WTC11 (cell line): ENCODE data around the gene DTWD2.

ENCODE experiments used
- CREB1 ChIP-seq: sonication (generic); formaldehyde crosslinking; IDR thresholded peaks from 2 replicates; pipeline ENCODE4 v1.8.0; 2023; ENCODE audit warnings: mild to moderate bottlenecking, missing genetic modification reagents
- NR1H2 ChIP-seq: sonication (generic); formaldehyde crosslinking; IDR thresholded peaks from 2 replicates; pipeline ENCODE4 v1.9.0; 2021; ENCODE audit warnings: mild to moderate bottlenecking, moderate library complexity, missing genetic modification reagents
- OVOL2 ChIP-seq: fragments of 250-450 bp; sonication (Bioruptor Pico); IDR thresholded peaks from 2 replicates; pipeline ENCODE4 v1.9.0; 2021; ENCODE audit warnings: mild to moderate bottlenecking, borderline replicate concordance
- SP1 ChIP-seq: sonication (generic); formaldehyde crosslinking; conservative IDR thresholded peaks from 2 replicates; pipeline ENCODE4 v1.8.1; 2022; ENCODE audit warnings: missing genetic modification reagents
- TF ChIP-seq, protein P1 (sequence below): fragments of 200-600 bp; IDR thresholded peaks from 2 replicates; pipeline ENCODE4 v1.8.0; 2022; ENCODE audit warnings: antibody characterized with exemption
- TF ChIP-seq, protein P2 (sequence below): sonication (generic); formaldehyde crosslinking; IDR thresholded peaks from 2 replicates; pipeline ENCODE4 v1.8.1; 2023; ENCODE audit warnings: mild to moderate bottlenecking, moderate library complexity, missing genetic modification reagents
- TF ChIP-seq, protein P3 (sequence below): sonication (generic); formaldehyde crosslinking; IDR thresholded peaks from 2 replicates; pipeline ENCODE4 v1.8.1; 2023; ENCODE audit warnings: mild to moderate bottlenecking, missing genetic modification reagents
- TF ChIP-seq, protein P4 (sequence below): sonication (generic); formaldehyde crosslinking; IDR thresholded peaks from 2 replicates; pipeline ENCODE4 v1.8.0; 2023; ENCODE audit warnings: missing genetic modification reagents
- TF ChIP-seq, protein P5 (sequence below): sonication (generic); formaldehyde crosslinking; IDR thresholded peaks from 2 replicates; pipeline ENCODE4 v1.8.1; 2022; ENCODE audit warnings: mild to moderate bottlenecking, missing genetic modification reagents, moderate library complexity, borderline replicate concordance
- TF ChIP-seq, protein P6 (sequence below): fragments of 250-450 bp; sonication (Bioruptor Pico); IDR thresholded peaks from 2 replicates; pipeline ENCODE4 v1.9.0; 2021; ENCODE audit warnings: mild to moderate bottlenecking
- TF ChIP-seq, protein P7 (sequence below): sonication (generic); formaldehyde crosslinking; IDR thresholded peaks from 2 replicates; pipeline ENCODE4 v1.8.1; 2022; ENCODE audit warnings: low read depth, missing genetic modification reagents, borderline replicate concordance
- TF ChIP-seq, protein P8 (sequence below): sonication (generic); formaldehyde crosslinking; IDR thresholded peaks from 2 replicates; pipeline ENCODE4 v1.8.1; 2023; ENCODE audit warnings: mild to moderate bottlenecking, missing genetic modification reagents, moderate library complexity

DNA sequence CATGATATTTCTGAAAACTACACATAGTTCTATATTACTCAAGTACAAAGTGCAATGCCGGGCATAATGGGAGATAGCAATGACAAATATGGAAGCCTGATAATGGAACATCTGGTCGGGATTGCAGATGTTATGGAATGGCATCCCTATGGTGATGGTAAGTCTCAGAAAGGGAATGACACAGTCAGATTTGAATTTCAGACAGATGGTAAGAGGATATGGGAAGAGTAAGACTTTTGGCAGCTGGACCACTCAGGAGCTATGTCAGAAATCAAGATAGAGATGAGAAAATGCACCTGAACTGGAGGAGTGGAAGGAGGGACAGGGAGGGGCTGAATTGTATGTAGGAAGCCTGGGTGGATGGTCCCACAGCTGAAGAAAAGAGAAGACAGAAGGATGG lies 200.0 kb downstream of the DTWD2 start:
- TF ChIP-seq, protein P1, sequence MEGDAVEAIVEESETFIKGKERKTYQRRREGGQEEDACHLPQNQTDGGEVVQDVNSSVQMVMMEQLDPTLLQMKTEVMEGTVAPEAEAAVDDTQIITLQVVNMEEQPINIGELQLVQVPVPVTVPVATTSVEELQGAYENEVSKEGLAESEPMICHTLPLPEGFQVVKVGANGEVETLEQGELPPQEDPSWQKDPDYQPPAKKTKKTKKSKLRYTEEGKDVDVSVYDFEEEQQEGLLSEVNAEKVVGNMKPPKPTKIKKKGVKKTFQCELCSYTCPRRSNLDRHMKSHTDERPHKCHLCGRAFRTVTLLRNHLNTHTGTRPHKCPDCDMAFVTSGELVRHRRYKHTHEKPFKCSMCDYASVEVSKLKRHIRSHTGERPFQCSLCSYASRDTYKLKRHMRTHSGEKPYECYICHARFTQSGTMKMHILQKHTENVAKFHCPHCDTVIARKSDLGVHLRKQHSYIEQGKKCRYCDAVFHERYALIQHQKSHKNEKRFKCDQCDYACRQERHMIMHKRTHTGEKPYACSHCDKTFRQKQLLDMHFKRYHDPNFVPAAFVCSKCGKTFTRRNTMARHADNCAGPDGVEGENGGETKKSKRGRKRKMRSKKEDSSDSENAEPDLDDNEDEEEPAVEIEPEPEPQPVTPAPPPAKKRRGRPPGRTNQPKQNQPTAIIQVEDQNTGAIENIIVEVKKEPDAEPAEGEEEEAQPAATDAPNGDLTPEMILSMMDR, result no peak
- TF ChIP-seq, protein P2, sequence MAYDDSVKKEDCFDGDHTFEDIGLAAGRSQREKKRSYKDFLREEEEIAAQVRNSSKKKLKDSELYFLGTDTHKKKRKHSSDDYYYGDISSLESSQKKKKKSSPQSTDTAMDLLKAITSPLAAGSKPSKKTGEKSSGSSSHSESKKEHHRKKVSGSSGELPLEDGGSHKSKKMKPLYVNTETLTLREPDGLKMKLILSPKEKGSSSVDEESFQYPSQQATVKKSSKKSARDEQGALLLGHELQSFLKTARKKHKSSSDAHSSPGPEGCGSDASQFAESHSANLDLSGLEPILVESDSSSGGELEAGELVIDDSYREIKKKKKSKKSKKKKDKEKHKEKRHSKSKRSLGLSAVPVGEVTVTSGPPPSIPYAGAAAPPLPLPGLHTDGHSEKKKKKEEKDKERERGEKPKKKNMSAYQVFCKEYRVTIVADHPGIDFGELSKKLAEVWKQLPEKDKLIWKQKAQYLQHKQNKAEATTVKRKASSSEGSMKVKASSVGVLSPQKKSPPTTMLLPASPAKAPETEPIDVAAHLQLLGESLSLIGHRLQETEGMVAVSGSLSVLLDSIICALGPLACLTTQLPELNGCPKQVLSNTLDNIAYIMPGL (CRISPR knock-in tag), result no peak
- no peak for TF ChIP-seq OVOL2 (CRISPR knock-in tag)
- TF ChIP-seq, protein P3, sequence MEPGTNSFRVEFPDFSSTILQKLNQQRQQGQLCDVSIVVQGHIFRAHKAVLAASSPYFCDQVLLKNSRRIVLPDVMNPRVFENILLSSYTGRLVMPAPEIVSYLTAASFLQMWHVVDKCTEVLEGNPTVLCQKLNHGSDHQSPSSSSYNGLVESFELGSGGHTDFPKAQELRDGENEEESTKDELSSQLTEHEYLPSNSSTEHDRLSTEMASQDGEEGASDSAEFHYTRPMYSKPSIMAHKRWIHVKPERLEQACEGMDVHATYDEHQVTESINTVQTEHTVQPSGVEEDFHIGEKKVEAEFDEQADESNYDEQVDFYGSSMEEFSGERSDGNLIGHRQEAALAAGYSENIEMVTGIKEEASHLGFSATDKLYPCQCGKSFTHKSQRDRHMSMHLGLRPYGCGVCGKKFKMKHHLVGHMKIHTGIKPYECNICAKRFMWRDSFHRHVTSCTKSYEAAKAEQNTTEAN (CRISPR knock-in tag), result no peak
- TF ChIP-seq NR1H2, result no peak
- TF ChIP-seq, protein P4, sequence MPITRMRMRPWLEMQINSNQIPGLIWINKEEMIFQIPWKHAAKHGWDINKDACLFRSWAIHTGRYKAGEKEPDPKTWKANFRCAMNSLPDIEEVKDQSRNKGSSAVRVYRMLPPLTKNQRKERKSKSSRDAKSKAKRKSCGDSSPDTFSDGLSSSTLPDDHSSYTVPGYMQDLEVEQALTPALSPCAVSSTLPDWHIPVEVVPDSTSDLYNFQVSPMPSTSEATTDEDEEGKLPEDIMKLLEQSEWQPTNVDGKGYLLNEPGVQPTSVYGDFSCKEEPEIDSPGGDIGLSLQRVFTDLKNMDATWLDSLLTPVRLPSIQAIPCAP (CRISPR knock-in tag), result no peak
- no peak for TF ChIP-seq CREB1
- TF ChIP-seq, protein P5, sequence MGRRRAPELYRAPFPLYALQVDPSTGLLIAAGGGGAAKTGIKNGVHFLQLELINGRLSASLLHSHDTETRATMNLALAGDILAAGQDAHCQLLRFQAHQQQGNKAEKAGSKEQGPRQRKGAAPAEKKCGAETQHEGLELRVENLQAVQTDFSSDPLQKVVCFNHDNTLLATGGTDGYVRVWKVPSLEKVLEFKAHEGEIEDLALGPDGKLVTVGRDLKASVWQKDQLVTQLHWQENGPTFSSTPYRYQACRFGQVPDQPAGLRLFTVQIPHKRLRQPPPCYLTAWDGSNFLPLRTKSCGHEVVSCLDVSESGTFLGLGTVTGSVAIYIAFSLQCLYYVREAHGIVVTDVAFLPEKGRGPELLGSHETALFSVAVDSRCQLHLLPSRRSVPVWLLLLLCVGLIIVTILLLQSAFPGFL (CRISPR knock-in tag), result no peak
- no peak for TF ChIP-seq SP1 (CRISPR knock-in tag)
- TF ChIP-seq, protein P6, sequence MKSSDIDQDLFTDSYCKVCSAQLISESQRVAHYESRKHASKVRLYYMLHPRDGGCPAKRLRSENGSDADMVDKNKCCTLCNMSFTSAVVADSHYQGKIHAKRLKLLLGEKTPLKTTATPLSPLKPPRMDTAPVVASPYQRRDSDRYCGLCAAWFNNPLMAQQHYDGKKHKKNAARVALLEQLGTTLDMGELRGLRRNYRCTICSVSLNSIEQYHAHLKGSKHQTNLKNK (CRISPR knock-in tag), result no peak
- TF ChIP-seq, protein P7, sequence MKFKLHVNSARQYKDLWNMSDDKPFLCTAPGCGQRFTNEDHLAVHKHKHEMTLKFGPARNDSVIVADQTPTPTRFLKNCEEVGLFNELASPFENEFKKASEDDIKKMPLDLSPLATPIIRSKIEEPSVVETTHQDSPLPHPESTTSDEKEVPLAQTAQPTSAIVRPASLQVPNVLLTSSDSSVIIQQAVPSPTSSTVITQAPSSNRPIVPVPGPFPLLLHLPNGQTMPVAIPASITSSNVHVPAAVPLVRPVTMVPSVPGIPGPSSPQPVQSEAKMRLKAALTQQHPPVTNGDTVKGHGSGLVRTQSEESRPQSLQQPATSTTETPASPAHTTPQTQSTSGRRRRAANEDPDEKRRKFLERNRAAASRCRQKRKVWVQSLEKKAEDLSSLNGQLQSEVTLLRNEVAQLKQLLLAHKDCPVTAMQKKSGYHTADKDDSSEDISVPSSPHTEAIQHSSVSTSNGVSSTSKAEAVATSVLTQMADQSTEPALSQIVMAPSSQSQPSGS (CRISPR knock-in tag), result no peak
- TF ChIP-seq, protein P8, sequence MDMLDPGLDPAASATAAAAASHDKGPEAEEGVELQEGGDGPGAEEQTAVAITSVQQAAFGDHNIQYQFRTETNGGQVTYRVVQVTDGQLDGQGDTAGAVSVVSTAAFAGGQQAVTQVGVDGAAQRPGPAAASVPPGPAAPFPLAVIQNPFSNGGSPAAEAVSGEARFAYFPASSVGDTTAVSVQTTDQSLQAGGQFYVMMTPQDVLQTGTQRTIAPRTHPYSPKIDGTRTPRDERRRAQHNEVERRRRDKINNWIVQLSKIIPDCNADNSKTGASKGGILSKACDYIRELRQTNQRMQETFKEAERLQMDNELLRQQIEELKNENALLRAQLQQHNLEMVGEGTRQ (CRISPR knock-in tag), result no peak
